Stimulated activated CD8-positive, alpha-beta memory T cell treated with anti-CD3 and anti-CD28 coated beads, Interleukin-15, amount 100 ng/mL, for 24 hours (primary cell): ENCODE measurements around the gene CCDC50.

Experiments used
- DNase-seq: peaks from one replicate; pipeline ENCODE4 v3.0.0-alpha.2; 2020; ENCODE audit warnings: low read depth

The CCDC50 gene

GRCh38 chr3:191328962-191329653, at the start of gene CCDC50:
Gene CCDC50 (plus strand): TSS chr3:191329394. CDS start chr3:191329675, 281 bp downstream.
- DNase-seq: peak; percentile 1

GRCh38 chr3:191280111-191280510, 49.1 kb upstream of the CCDC50 start:
- DNase-seq: no peak

GRCh38 chr3:191280882-191281281, 48.3 kb upstream of the CCDC50 start:
- DNase-seq: no peak

- no peak for DNase-seq
Observed at GRCh38 chr3:191282251-191283185, 46.7 kb upstream of the CCDC50 start.

GRCh38 chr3:191283400-191283799, 45.8 kb upstream of the CCDC50 start:
- DNase-seq: no peak

GRCh38 chr3:191290311-191291025, 38.7 kb upstream of the CCDC50 start:
- DNase-seq: no peak

- no peak for DNase-seq
Observed at GRCh38 chr3:191292243-191293015, 36.8 kb upstream of the CCDC50 start.

- DNase-seq: no peak
Observed at GRCh38 chr3:191294291-191294690, 34.9 kb upstream of the CCDC50 start.

- DNase-seq: no peak
Observed at GRCh38 chr3:191296041-191296541, 33.1 kb upstream of the CCDC50 start.

- no peak for DNase-seq
Observed at GRCh38 chr3:191298846-191299245, 30.3 kb upstream of the CCDC50 start.

- no peak for DNase-seq
Observed at GRCh38 chr3:191300422-191300821, 28.8 kb upstream of the CCDC50 start.

GRCh38 chr3:191301017-191301416, 28.2 kb upstream of the CCDC50 start:
- DNase-seq: no peak

GRCh38 chr3:191301782-191302411, 27.3 kb upstream of the CCDC50 start:
- DNase-seq: no peak

- no peak for DNase-seq
Observed at GRCh38 chr3:191302451-191302850, 26.7 kb upstream of the CCDC50 start.

GRCh38 chr3:191303596-191303995, 25.6 kb upstream of the CCDC50 start:
- DNase-seq: no peak

GRCh38 chr3:191306428-191306827, 22.8 kb upstream of the CCDC50 start:
- DNase-seq: no peak

- DNase-seq: no peak
Observed at GRCh38 chr3:191307341-191307740, 21.9 kb upstream of the CCDC50 start.

GRCh38 chr3:191313296-191313695, 15.9 kb upstream of the CCDC50 start:
- DNase-seq: no peak

GRCh38 chr3:191314109-191314728, 15.0 kb upstream of the CCDC50 start:
- no peak for DNase-seq

- no peak for DNase-seq
Observed at GRCh38 chr3:191316876-191317603, 12.2 kb upstream of the CCDC50 start.
